K562 (cell line): ENCODE results near the gene CTIF. TPM values are rescaled to one million over a fixed set of nuclear protein-coding genes. Genes with fewer than 3 reads are reported as not detected.

Source experiments
- BHLHE40 ChIP-seq: IDR thresholded peaks from 2 replicates; pipeline ENCODE4 v1.6.1; 2011; ENCODE audit warnings: low read length, improper control_type of control experiment
- CREB3 ChIP-seq: fragments of 450-650 bp; conservative IDR thresholded peaks from 2 replicates; pipeline ENCODE4 v1.6.1; 2016; ENCODE audit warnings: missing genetic modification characterization, low read depth, mild to moderate bottlenecking, missing compliant biosample characterization, moderate library complexity
- EP300 ChIP-seq: IDR thresholded peaks from 2 replicates; pipeline ENCODE4 v1.6.1; 2012; ENCODE audit warnings: low read length, improper control_type of control experiment
- ETS1 ChIP-seq: conservative IDR thresholded peaks from 2 replicates; pipeline ENCODE4 v1.6.1; 2011; ENCODE audit warnings: low read depth, mild to moderate bottlenecking, low read length; ENCODE audit not compliant: control insufficient read depth
- ETS2 ChIP-seq: IDR thresholded peaks from 2 replicates; pipeline ENCODE4 v1.6.1; 2016; ENCODE audit warnings: borderline replicate concordance, missing genetic modification characterization, mild to moderate bottlenecking, moderate library complexity, missing compliant biosample characterization; ENCODE audit not compliant: poor library complexity, severe bottlenecking
- FOXK1 ChIP-seq: sonication (generic); formaldehyde crosslinking; IDR thresholded peaks from 2 replicates; pipeline ENCODE4 v1.8.0; 2022; ENCODE audit warnings: missing genetic modification reagents, mild to moderate bottlenecking, borderline replicate concordance
- GATAD2A ChIP-seq: fragments of 450-650 bp; IDR thresholded peaks from 2 replicates; pipeline ENCODE4 v1.6.1; 2017
- HDAC8 ChIP-seq: fragments of 450-650 bp; IDR thresholded peaks from 2 replicates; pipeline ENCODE4 v1.6.1; 2016; ENCODE audit warnings: mild to moderate bottlenecking, missing genetic modification characterization, moderate library complexity, missing compliant biosample characterization
- KHSRP ChIP-seq: fragments of 450-650 bp; IDR thresholded peaks from 2 replicates; pipeline ENCODE4 v1.6.1; 2017
- NCOA6 ChIP-seq: fragments of 450-650 bp; IDR thresholded peaks from 2 replicates; pipeline ENCODE4 v1.6.1; 2017; ENCODE audit warnings: mild to moderate bottlenecking
- NCOR1 ChIP-seq: fragments of 450-650 bp; IDR thresholded peaks from 2 replicates; pipeline ENCODE4 v1.6.1; 2016; ENCODE audit warnings: mild to moderate bottlenecking, moderate library complexity
- NR3C1 ChIP-seq: sonication (generic); formaldehyde crosslinking; IDR thresholded peaks from 2 replicates; pipeline ENCODE4 v1.8.1; 2022; ENCODE audit warnings: missing genetic modification reagents
- NR4A1 ChIP-seq, 2 experiments: fragments of 250-450 bp in 1 of 2; fragments of 450-650 bp in 1 of 2; sonication (Bioruptor Pico) in 1 of 2; IDR thresholded peaks; 2 replicates each; pipeline versions ENCODE4 v1.4.0 to v1.6.1; 2016 to 2020; ENCODE audit warnings: mild to moderate bottlenecking in 2 of 2, missing compliant biosample characterization in 1 of 2, missing genetic modification characterization in 1 of 2, moderate library complexity in 1 of 2
- RBFOX2 ChIP-seq: fragments of 200-400 bp; formaldehyde crosslinking; IDR thresholded peaks from 2 replicates; pipeline ENCODE4 v1.6.1; 2017; ENCODE audit warnings: low read depth, mild to moderate bottlenecking, low read length, moderate library complexity
- RBM22 ChIP-seq: fragments of 200-400 bp; formaldehyde crosslinking; IDR thresholded peaks from 2 replicates; pipeline ENCODE4 v1.6.1; 2018; ENCODE audit warnings: low read length, low read depth; ENCODE audit not compliant: poor library complexity, severe bottlenecking
- SIN3A ChIP-seq, 2 experiments: fragments of 150-350 bp in 1 of 2; IDR thresholded peaks; 2 replicates each; pipeline ENCODE4 v1.6.1; 2011 to 2016; ENCODE audit warnings: borderline replicate concordance in 2 of 2, low read depth in 2 of 2, low read length in 2 of 2, mild to moderate bottlenecking in 2 of 2, moderate library complexity in 2 of 2; ENCODE audit not compliant: control insufficient read depth in 1 of 2
- SMAD4 ChIP-seq: fragments of 250-450 bp; sonication (Bioruptor Pico); conservative IDR thresholded peaks from 2 replicates; pipeline ENCODE4 v1.8.0; 2021; ENCODE audit warnings: inconsistent platforms, mild to moderate bottlenecking, moderate library complexity
- SRSF1 ChIP-seq: fragments of 200-400 bp; formaldehyde crosslinking; IDR thresholded peaks from 2 replicates; pipeline ENCODE4 v1.6.1; 2017; ENCODE audit warnings: mild to moderate bottlenecking, low read depth, low read length, moderate library complexity
- TAL1 ChIP-seq: fragments of 450-650 bp; IDR thresholded peaks from 2 replicates; pipeline ENCODE4 v1.6.1; 2016; ENCODE audit warnings: mild to moderate bottlenecking
- ZNF217 ChIP-seq: sonication (generic); formaldehyde crosslinking; IDR thresholded peaks from 2 replicates; pipeline ENCODE4 v1.8.0; 2022; ENCODE audit warnings: mild to moderate bottlenecking, missing genetic modification reagents
- ZNF511 ChIP-seq: sonication (generic); formaldehyde crosslinking; IDR thresholded peaks from 2 replicates; pipeline ENCODE4 v1.8.0; 2022; ENCODE audit warnings: mild to moderate bottlenecking, missing genetic modification reagents
- ZNF586 ChIP-seq: fragments of 450-650 bp; formaldehyde crosslinking; conservative IDR thresholded peaks from 2 replicates; pipeline ENCODE4 v1.4.0; 2020; ENCODE audit warnings: mild to moderate bottlenecking, moderate library complexity
- ZNF644 ChIP-seq: fragments of 200-800 bp; sonication (Bioruptor generic); IDR thresholded peaks from 2 replicates; pipeline ENCODE4 v1.6.1; 2016; ENCODE audit warnings: low read depth, missing genetic modification characterization, missing compliant biosample characterization
- ZSCAN29 ChIP-seq: fragments of 450-650 bp; IDR thresholded peaks from 2 replicates; pipeline ENCODE4 v1.6.1; 2017
- polyA plus RNA-seq, 8 experiments: library from polyadenylated mRNA; depleted of rRNA in 4 of 8; stranded (reverse) in 5 of 8; unstranded in 3 of 8; fragments of >200 nt; fragmentation: Nextera tagmentation in 2 of 8; fragmentation: Illumina TruSeq in 1 of 8; extraction: Ambion mirVana in 2 of 8; extraction: Trizol in 1 of 8; gene quantifications; 2 replicates each; pipeline versions ENCODE4 v1.2.1 to v1.2.3, GENCODE V29; 2011 to 2014; ENCODE audit warnings: inconsistent platforms in 1 of 8, missing spikeins in 1 of 8
- total RNA-seq, 7 experiments: library from RNA; depleted of rRNA in 6 of 7; stranded (reverse); fragments of >200 nt in 6 of 7; fragmentation: Illumina TruSeq in 2 of 7; extraction: Trizol in 2 of 7; gene quantifications; 2 replicates each; pipeline versions ENCODE4 v1.2.1 to v1.2.3, GENCODE V29; 2011 to 2021; ENCODE audit warnings: low replicate concordance in 1 of 7
- TF ChIP-seq, protein P1 (sequence below): fragments of 250-450 bp; sonication (Bioruptor Pico); IDR thresholded peaks from 2 replicates; pipeline ENCODE4 v1.5.1; 2021; ENCODE audit warnings: mild to moderate bottlenecking
- TF ChIP-seq, protein P2 (sequence below): fragments of 250-450 bp; sonication (Bioruptor Pico); IDR thresholded peaks from 2 replicates; pipeline ENCODE4 v1.8.0; 2022; ENCODE audit warnings: moderate library complexity, mild to moderate bottlenecking, inconsistent platforms

Gene CTIF
- total and polyA plus RNA-seq, 9 of the 15 experiments (the other 6 are each of a cell fraction or from before 2014, with no cell fraction given): 0.17 to 11.5 (median 2.2) TPM

DNA sequence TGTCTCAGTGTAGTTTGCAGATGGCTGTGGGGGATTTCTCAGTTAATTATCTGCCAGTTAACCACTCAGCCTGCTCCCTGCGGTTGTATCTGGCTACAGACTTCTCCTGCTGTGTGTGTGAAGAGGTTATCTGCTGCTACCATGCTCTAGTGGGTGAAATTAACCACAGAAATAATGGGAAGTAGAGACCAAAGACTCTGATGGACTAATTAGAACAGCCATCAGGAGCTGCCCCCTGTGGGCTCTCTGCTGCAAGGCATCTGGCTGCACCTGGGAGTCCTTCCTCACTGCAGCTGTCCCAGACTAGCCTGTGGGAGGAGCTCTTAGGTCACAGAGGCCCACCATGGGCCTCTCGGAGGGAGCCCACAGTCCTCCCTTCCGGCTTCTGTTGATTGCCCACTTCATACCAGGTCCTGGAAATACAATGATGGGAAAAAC, 66.6 kb downstream of the CTIF start (continued):
- TF ChIP-seq CREB3 (no peak), SMAD4 (CRISPR knock-in tag) (peak; percentile 68), SIN3A (IDR thresholded peaks at IDR 0.05; ENCODE audit: borderline replicate concordance in 2 of 2, control insufficient read depth in 1 of 2, low read depth in 2 of 2, low read length in 2 of 2) (no peak), RBM22 (no peak), HDAC8 (tag) (no peak), TAL1 (peak; percentile 84), BHLHE40 (0 out of 2 replicates have a peak, but pooled peaks have one; percentile 17), FOXK1 (no peak), SRSF1 (no peak), GATAD2A (no peak), EP300 (peak; percentile 45; the same call in 1 of the 2 replicates), ETS2 (tag) (no peak), ETS1 (0 out of 2 replicates have a peak, but pooled peaks have one; percentile 30), ZSCAN29 (no peak), ZNF217 (CRISPR knock-in tag) (no peak), NR4A1 (CRISPR knock-in tag; IDR thresholded peaks at IDR 0.05) (no peak), NR4A1 (tag; IDR thresholded peaks at IDR 0.05) (no peak), NCOR1 (peak; percentile 80), ZNF586 (CRISPR knock-in tag) (no peak), ZNF511 (no peak), KHSRP (no peak), RBFOX2 (no peak), ZNF644 (tag) (no peak), NCOA6 (no peak), NR3C1 (CRISPR knock-in tag) (no peak)
- TF ChIP-seq, protein P1, sequence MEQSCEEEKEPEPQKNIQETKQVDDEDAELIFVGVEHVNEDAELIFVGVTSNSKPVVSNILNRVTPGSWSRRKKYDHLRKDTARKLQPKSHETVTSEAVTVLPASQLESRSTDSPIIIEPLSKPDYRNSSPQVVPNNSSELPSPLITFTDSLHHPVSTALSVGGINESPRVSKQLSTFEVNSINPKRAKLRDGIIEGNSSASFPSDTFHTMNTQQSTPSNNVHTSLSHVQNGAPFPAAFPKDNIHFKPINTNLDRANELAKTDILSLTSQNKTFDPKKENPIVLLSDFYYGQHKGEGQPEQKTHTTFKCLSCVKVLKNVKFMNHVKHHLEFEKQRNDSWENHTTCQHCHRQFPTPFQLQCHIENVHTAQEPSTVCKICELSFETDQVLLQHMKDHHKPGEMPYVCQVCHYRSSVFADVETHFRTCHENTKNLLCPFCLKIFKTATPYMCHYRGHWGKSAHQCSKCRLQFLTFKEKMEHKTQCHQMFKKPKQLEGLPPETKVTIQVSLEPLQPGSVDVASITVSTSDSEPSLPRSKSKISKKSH (CRISPR knock-in tag): no peak
- TF ChIP-seq, protein P2, sequence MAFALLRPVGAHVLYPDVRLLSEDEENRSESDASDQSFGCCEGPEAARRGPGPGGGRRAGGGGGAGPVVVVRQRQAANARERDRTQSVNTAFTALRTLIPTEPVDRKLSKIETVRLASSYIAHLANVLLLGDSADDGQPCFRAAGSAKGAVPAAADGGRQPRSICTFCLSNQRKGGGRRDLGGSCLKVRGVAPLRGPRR (CRISPR knock-in tag): no peak
